ENCODE data around the gene NFKBIZ. TPM values are rescaled to one million over a fixed set of nuclear protein-coding genes. Genes with fewer than 3 reads are reported as not detected.

NFKBIZ gene
- total and polyA plus RNA-seq, 9 of the 15 experiments (the other 6 are each of a cell fraction or from before 2014, with no cell fraction given) = 1.2 to 13.7 (median 5.7) TPM

GRCh38 chr3:101827211-101828174, 21.8 kb upstream of the NFKBIZ start (continued):
- no peak for TF ChIP-seq ZC3H4 (CRISPR knock-in tag; IDR thresholded peaks at IDR 0.05; ENCODE audit: borderline replicate concordance)
- TF ChIP-seq NEUROD1 (IDR thresholded peaks at IDR 0.05; ENCODE audit: borderline replicate concordance, low read depth, low read length, partially characterized antibody) = peak; percentile 65
- peak; percentile 41; the same call in 1 of the 2 replicates for TF ChIP-seq CTBP1 (IDR thresholded peaks at IDR 0.05; ENCODE audit: borderline replicate concordance)
- TF ChIP-seq ZNF76 (CRISPR knock-in tag; IDR thresholded peaks at IDR 0.05; ENCODE audit: borderline replicate concordance) = no peak
- TF ChIP-seq ARHGAP35 (IDR thresholded peaks at IDR 0.05; ENCODE audit: partially characterized antibody) = no peak
- no peak for TF ChIP-seq MAFG (tag; conservative IDR thresholded peaks at IDR 0.05)
- no peak; the same call in 1 of the 2 replicates for TF ChIP-seq POLR2A (conservative IDR thresholded peaks at IDR 0.05)
- no peak for TF ChIP-seq IRF9 (tag; IDR thresholded peaks at IDR 0.05)
- TF ChIP-seq SPI1 (IDR thresholded peaks at IDR 0.05; ENCODE audit: borderline replicate concordance, low read depth, low read length) = no peak
- no peak for TF ChIP-seq CAMTA2 (CRISPR knock-in tag; conservative IDR thresholded peaks at IDR 0.05)
- TF ChIP-seq SIRT6 (IDR thresholded peaks at IDR 0.05; ENCODE audit: low read depth, low read length) = no peak
- no peak for TF ChIP-seq ZNF717 (CRISPR knock-in tag; IDR thresholded peaks at IDR 0.05)
- TF ChIP-seq TAF1 (IDR thresholded peaks at IDR 0.05; ENCODE audit: control insufficient read depth, extremely low read depth, insufficient read depth, low read length, severe bottlenecking) = no peak
- no peak for TF ChIP-seq OTX1 (CRISPR knock-in tag; IDR thresholded peaks at IDR 0.05)
- TF ChIP-seq SREBF1 (IDR thresholded peaks at IDR 0.05; ENCODE audit: borderline replicate concordance, low read depth, low read length) = no peak
- TF ChIP-seq COPS2 (conservative IDR thresholded peaks at IDR 0.05) = no peak
- TF ChIP-seq HEY1 (CRISPR knock-in tag; IDR thresholded peaks at IDR 0.05; ENCODE audit: borderline replicate concordance) = no peak
- TF ChIP-seq BDP1 (IDR thresholded peaks at IDR 0.05; ENCODE audit: insufficient read depth, insufficient read length) = no peak
- TF ChIP-seq POLR2AphosphoS2 (IDR thresholded peaks at IDR 0.05; ENCODE audit: low read length) = no peak
- no peak for TF ChIP-seq KAT2B (IDR thresholded peaks at IDR 0.05; ENCODE audit: low read depth, low read length)
- TF ChIP-seq ADNP (tag; IDR thresholded peaks at IDR 0.05) = no peak
- TF ChIP-seq RBM25 (IDR thresholded peaks at IDR 0.05; ENCODE audit: low read depth, low read length, severe bottlenecking) = no peak
- TF ChIP-seq ZNF384 (IDR thresholded peaks at IDR 0.05; ENCODE audit: low read depth, low read length) = no peak
- no peak for TF ChIP-seq GATAD2B (IDR thresholded peaks at IDR 0.05; ENCODE audit: borderline replicate concordance)
- no peak for TF ChIP-seq U2AF1 (optimal IDR thresholded peaks at IDR 0.05; ENCODE audit: low read depth, low read length)
- TF ChIP-seq SAFB2 (IDR thresholded peaks at IDR 0.05; ENCODE audit: borderline replicate concordance, low read depth, low read length, severe bottlenecking) = no peak
- TF ChIP-seq CREB3L1 (IDR thresholded peaks at IDR 0.05; ENCODE audit: borderline replicate concordance, low read depth) = 0 out of 2 replicates have a peak, but pooled peaks have one; percentile 64
- no peak for TF ChIP-seq EWSR1 (IDR thresholded peaks at IDR 0.05; ENCODE audit: borderline replicate concordance, low read depth, partially characterized antibody)
